Mesendoderm (in vitro differentiated cells): Measurements from ENCODE around the gene ILDR2.

Experiments
- DNase-seq: peaks from one replicate; pipeline ENCODE4 v3.0.0; 2013
- H2AK5ac ChIP-seq: 2 replicates; pipeline ENCODE4 v1.6.1; 2013; ENCODE audit warnings: low read length, inconsistent platforms
- H2BK120ac ChIP-seq: 2 replicates; pipeline ENCODE4 v1.6.1; 2013; ENCODE audit warnings: low read depth, mild to moderate bottlenecking, low read length, moderate library complexity, mixed read lengths
- H2BK15ac ChIP-seq: replicated peaks from 2 replicates; pipeline ENCODE4 v1.6.1; 2013; ENCODE audit warnings: low read depth, mild to moderate bottlenecking, moderate library complexity
- H2BK5ac ChIP-seq: 2 replicates; pipeline ENCODE4 v1.6.1; 2013; ENCODE audit warnings: low read length, inconsistent platforms
- H3K18ac ChIP-seq: 2 replicates; pipeline ENCODE4 v1.6.1; 2013; ENCODE audit warnings: mild to moderate bottlenecking, low read length, mixed read lengths
- H3K23ac ChIP-seq: one replicate; pipeline ENCODE4 v1.6.1; 2013; ENCODE audit warnings: low read length
- H3K27ac ChIP-seq: 2 replicates; pipeline ENCODE4 v1.5.1; 2013; ENCODE audit warnings: low read depth, mild to moderate bottlenecking, inconsistent platforms, low read length, moderate library complexity
- H3K27me3 ChIP-seq: 2 replicates; pipeline ENCODE4 v1.6.1; 2013; ENCODE audit warnings: low read length, control low read depth, mild to moderate bottlenecking, inconsistent platforms; ENCODE audit not compliant: insufficient read depth, poor library complexity
- H3K36me3 ChIP-seq: 2 replicates; pipeline ENCODE4 v1.6.1; 2013; ENCODE audit warnings: low read length, inconsistent platforms; ENCODE audit not compliant: control insufficient read depth, insufficient read depth
- H3K4ac ChIP-seq: one replicate; pipeline ENCODE4 v1.6.1; 2013; ENCODE audit warnings: low read depth, mild to moderate bottlenecking, low read length, moderate library complexity
- H3K4me1 ChIP-seq: 2 replicates; pipeline ENCODE4 v1.6.1; 2013; ENCODE audit warnings: low read depth, low read length, inconsistent platforms; ENCODE audit not compliant: control insufficient read depth
- H3K4me2 ChIP-seq: 2 replicates; pipeline ENCODE4 v1.6.1; 2013; ENCODE audit warnings: low read length
- H3K4me3 ChIP-seq: 2 replicates; pipeline ENCODE4 v1.5.1; 2013; ENCODE audit warnings: mild to moderate bottlenecking, low read length
- H3K56ac ChIP-seq: one replicate; pipeline ENCODE4 v1.6.1; 2013; ENCODE audit warnings: low read length
- H3K79me1 ChIP-seq: 2 replicates; pipeline ENCODE4 v1.6.1; 2013; ENCODE audit warnings: low read length, inconsistent platforms
- H3K79me2 ChIP-seq: 2 replicates; pipeline ENCODE4 v1.6.1; 2013; ENCODE audit warnings: mild to moderate bottlenecking, low read length; ENCODE audit not compliant: control insufficient read depth, insufficient read depth
- H3K9ac ChIP-seq: 2 replicates; pipeline ENCODE4 v1.6.1; 2013; ENCODE audit warnings: low read length, inconsistent platforms
- H4K5ac ChIP-seq: one replicate; pipeline ENCODE4 v1.6.1; 2013; ENCODE audit warnings: low read length
- H4K8ac ChIP-seq: one replicate; pipeline ENCODE4 v1.6.1; 2013; ENCODE audit warnings: low read depth, mild to moderate bottlenecking, control low read depth, low read length, moderate library complexity
- WGBS: extraction: QIAGEN DNeasy Blood & Tissue Kit; methylation state at CpG from one replicate; pipeline ENCODE4 v1.1.7; 2013; ENCODE audit warnings: low lambda C conversion rate, missing lambda C conversion rate; ENCODE audit not compliant: insufficient coverage; ENCODE audit errors: extremely low coverage; 5-methylcytosine and 5-hydroxymethylcytosine counted together

The ILDR2 gene

GRCh38 chr1:166889776-166890175, 85.6 kb downstream of the ILDR2 start:
- Histone ChIP-seq H3K4me2 (no peak overlapping the region), H3K4ac (no peak overlapping the region), H3K27me3 (no peaks in the 10 kb centered on the region), H3K4me3 (no peak overlapping the region), H3K18ac (no peak overlapping the region), H3K56ac (no peak overlapping the region), H4K5ac (no peak overlapping the region), H3K36me3 (no peaks in the 10 kb centered on the region), H2BK5ac (no peak overlapping the region), H3K23ac (no peak overlapping the region), H3K79me2 (no peaks in the 10 kb centered on the region), H2AK5ac (no peak overlapping the region), H3K79me1 (no peaks in the 10 kb centered on the region), H3K4me1 (no peaks in the 10 kb centered on the region), H3K9ac (no peak overlapping the region), H2BK15ac (no peak overlapping the region), H4K8ac (no peak overlapping the region), H3K27ac (no peak overlapping the region), H2BK120ac (no peak overlapping the region)
- DNase-seq = no peak

- Histone ChIP-seq H3K4ac (no peak overlapping the region), H4K5ac (no peak overlapping the region), H3K79me2 (no peaks in the 10 kb centered on the region), H3K4me3 (no peak overlapping the region), H2BK15ac (no peak overlapping the region), H3K27ac (no peak overlapping the region), H3K4me2 (no peak overlapping the region), H3K23ac (no peak overlapping the region), H3K56ac (no peak overlapping the region), H3K9ac (no peak overlapping the region), H3K4me1 (no peaks in the 10 kb centered on the region), H3K79me1 (no peaks in the 10 kb centered on the region), H4K8ac (no peak overlapping the region), H3K18ac (no peak overlapping the region), H3K27me3 (no peaks in the 10 kb centered on the region), H2AK5ac (no peak overlapping the region), H3K36me3 (no peaks in the 10 kb centered on the region), H2BK120ac (no peak overlapping the region), H2BK5ac (no peak overlapping the region)
- WGBS = no CpG with 5 or more reads among the region's 4 CpGs
- DNase-seq = peak; percentile 31
Measured at GRCh38 chr1:166888373-166889111, 86.8 kb downstream of the ILDR2 start.

GRCh38 chr1:166884971-166885370, 90.4 kb downstream of the ILDR2 start:
- Histone ChIP-seq H2AK5ac (no peak overlapping the region), H2BK15ac (no peak overlapping the region), H3K56ac (no peak overlapping the region), H3K79me1 (no peaks in the 10 kb centered on the region), H3K23ac (no peak overlapping the region), H3K18ac (no peak overlapping the region), H3K4me3 (no peak overlapping the region), H4K5ac (no peak overlapping the region), H3K9ac (no peak overlapping the region), H3K27ac (no peak overlapping the region), H3K36me3 (no peaks in the 10 kb centered on the region), H3K4ac (no peak overlapping the region), H3K4me2 (no peak overlapping the region), H2BK5ac (no peak overlapping the region), H3K79me2 (no peaks in the 10 kb centered on the region), H2BK120ac (no peak overlapping the region), H4K8ac (no peak overlapping the region), H3K4me1 (no peaks in the 10 kb centered on the region), H3K27me3 (no peaks in the 10 kb centered on the region)
- no CpG with 5 or more reads among the region's 3 CpGs for WGBS
- DNase-seq = no peak

- no CpG with 5 or more reads among the region's 44 CpGs for WGBS
- Histone ChIP-seq H3K4me3 (no peak overlapping the region), H3K23ac (no peak overlapping the region), H3K79me2 (no peaks in the 10 kb centered on the region), H3K4me2 (no peak overlapping the region), H2AK5ac (no peak overlapping the region), H2BK120ac (no peak overlapping the region), H3K9ac (no peak overlapping the region), H3K27me3 (no peaks in the 10 kb centered on the region), H2BK5ac (no peak overlapping the region), H3K27ac (no peak overlapping the region), H3K56ac (no peak overlapping the region), H3K18ac (no peak overlapping the region), H3K4ac (no peak overlapping the region), H3K4me1 (no peaks in the 10 kb centered on the region), H4K5ac (no peak overlapping the region), H3K36me3 (no peaks in the 10 kb centered on the region), H2BK15ac (no peak overlapping the region), H3K79me1 (no peaks in the 10 kb centered on the region), H4K8ac (no peak overlapping the region)
- peak; percentile 87 for DNase-seq
Measured at GRCh38 chr1:166884040-166884642, 91.2 kb downstream of the ILDR2 start.

- Histone ChIP-seq H3K9ac (no peak overlapping the region), H3K27me3 (no peaks in the 10 kb centered on the region), H3K79me1 (no peaks in the 10 kb centered on the region), H4K8ac (no peak overlapping the region), H3K4ac (no peak overlapping the region), H2BK15ac (no peak overlapping the region), H4K5ac (no peak overlapping the region), H3K18ac (no peak overlapping the region), H3K36me3 (no peaks in the 10 kb centered on the region), H2BK120ac (no peak overlapping the region), H3K27ac (no peak overlapping the region), H2BK5ac (no peak overlapping the region), H3K79me2 (no peaks in the 10 kb centered on the region), H3K23ac (no peak overlapping the region), H3K4me1 (no peaks in the 10 kb centered on the region), H3K4me2 (no peak overlapping the region), H3K4me3 (no peak overlapping the region), H3K56ac (no peak overlapping the region), H2AK5ac (no peak overlapping the region)
- DNase-seq = no peak
- WGBS = no CpG with 5 or more reads among the region's 2 CpGs
Measured at GRCh38 chr1:166882893-166883292, 92.4 kb downstream of the ILDR2 start.
